ENCODE measurements around the gene ACSM5. TPM values are rescaled to one million over a fixed set of nuclear protein-coding genes. Genes with fewer than 3 reads are reported as not detected.
A peak's percentile ranks its signal among the peaks of the same experiment; 100 is the strongest.

ACSM5 gene, protein sequence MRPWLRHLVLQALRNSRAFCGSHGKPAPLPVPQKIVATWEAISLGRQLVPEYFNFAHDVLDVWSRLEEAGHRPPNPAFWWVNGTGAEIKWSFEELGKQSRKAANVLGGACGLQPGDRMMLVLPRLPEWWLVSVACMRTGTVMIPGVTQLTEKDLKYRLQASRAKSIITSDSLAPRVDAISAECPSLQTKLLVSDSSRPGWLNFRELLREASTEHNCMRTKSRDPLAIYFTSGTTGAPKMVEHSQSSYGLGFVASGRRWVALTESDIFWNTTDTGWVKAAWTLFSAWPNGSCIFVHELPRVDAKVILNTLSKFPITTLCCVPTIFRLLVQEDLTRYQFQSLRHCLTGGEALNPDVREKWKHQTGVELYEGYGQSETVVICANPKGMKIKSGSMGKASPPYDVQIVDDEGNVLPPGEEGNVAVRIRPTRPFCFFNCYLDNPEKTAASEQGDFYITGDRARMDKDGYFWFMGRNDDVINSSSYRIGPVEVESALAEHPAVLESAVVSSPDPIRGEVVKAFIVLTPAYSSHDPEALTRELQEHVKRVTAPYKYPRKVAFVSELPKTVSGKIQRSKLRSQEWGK
- total RNA-seq (2014; rRNA removed; shearing (Covaris generic)) = not detected in 2 replicates

- DNase-seq (ENCODE audit: low read depth) = peak; percentile 28
These were observed at the start of gene ACSM5 for GRCh38 chr16:20409398-20410120. Gene ACSM5 (plus strand): TSS chr16:20409534. CDS start chr16:20411485, 1,951 bp downstream.

- DNase-seq (ENCODE audit: low read depth) = no peak
These were observed 49.3 kb upstream of the ACSM5 start for GRCh38 chr16:20359997-20360396.

- no peak for DNase-seq (ENCODE audit: low read depth)
These were observed 46.1 kb upstream of the ACSM5 start for GRCh38 chr16:20363191-20363590.

- DNase-seq (ENCODE audit: low read depth) = no peak
These were observed 45.3 kb upstream of the ACSM5 start for GRCh38 chr16:20364051-20364450.

DNA sequence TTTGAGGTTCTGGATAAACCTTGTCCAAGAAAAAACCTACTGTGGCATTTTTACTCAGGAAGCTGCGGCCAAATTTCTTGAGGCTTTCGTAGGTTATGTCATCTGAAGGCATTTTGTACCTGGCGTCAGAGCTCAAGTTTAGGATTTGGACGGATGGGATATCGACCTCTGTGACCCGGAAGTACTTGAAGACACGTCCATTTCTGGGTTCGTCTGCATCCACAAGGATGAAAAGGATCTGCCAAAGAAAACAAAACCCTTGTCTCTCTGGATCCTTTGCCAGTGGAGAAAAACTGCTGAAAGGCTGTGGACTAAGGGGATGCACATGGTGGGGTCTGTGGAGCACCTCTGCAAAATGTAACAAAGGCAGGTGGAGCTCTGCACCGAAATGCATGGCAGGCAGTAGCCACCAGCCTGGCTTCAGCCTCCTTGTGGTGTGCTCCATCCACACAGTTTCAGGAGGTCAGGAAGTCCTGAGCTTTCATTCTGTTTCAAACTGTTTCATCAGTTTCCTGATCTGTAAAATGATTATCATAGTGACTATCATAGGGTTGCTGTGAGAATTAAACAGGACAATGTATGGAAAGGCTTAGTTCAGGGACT lies 39.8 kb upstream of the ACSM5 start:
- no peak for DNase-seq (ENCODE audit: low read depth)

- no peak for DNase-seq (ENCODE audit: low read depth)
These were observed 36.6 kb upstream of the ACSM5 start for GRCh38 chr16:20372701-20373100.

DNA sequence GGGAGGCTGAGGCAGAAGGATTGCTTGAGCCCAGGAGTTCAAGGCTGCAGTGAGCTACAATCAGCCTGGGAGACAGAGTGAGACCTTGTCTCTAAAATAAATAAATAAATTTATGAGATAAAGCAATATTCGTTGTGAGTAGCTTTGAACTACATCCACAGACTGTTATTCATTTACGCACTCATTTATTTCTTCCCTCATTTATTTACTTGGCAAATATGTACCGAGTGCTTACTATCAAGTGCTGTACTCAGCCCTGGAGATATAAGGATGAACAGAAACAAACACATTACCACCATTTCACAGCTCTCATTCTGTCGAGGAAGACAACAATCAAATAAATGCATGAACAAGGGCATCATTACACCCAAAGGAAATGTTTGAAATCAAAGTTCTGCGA lies 32.2 kb upstream of the ACSM5 start:
- DNase-seq (ENCODE audit: low read depth) = no peak

DNA sequence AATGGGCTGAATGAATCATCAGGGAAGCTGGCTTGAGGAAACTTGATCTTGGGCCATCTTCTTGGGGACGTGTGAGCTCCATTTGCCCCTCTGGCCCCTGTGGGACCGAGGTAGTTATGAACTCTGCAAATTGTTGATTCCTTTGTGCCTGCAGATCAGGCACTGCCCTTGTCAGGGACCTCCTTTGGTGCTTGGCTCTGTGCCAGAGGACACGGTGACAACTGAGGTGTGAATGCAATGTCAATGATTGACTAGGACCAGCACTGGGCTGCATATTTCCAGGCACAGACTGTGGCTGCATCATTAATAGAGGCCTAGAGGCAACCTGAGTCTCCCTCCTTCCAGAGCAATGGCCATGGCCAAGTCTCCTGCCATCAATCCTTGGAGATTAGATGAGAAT lies 28.6 kb upstream of the ACSM5 start:
- DNase-seq (ENCODE audit: low read depth) = no peak

GRCh38 chr16:20382202-20382948 lies 27.0 kb upstream of the ACSM5 start:
- DNase-seq (ENCODE audit: low read depth) = no peak

GRCh38 chr16:20383106-20384029 lies 26.0 kb upstream of the ACSM5 start:
- peak; percentile 47 for DNase-seq (ENCODE audit: low read depth)

- DNase-seq (ENCODE audit: low read depth) = peak; percentile 23
These were observed 23.2 kb upstream of the ACSM5 start for GRCh38 chr16:20385844-20386832.

DNA sequence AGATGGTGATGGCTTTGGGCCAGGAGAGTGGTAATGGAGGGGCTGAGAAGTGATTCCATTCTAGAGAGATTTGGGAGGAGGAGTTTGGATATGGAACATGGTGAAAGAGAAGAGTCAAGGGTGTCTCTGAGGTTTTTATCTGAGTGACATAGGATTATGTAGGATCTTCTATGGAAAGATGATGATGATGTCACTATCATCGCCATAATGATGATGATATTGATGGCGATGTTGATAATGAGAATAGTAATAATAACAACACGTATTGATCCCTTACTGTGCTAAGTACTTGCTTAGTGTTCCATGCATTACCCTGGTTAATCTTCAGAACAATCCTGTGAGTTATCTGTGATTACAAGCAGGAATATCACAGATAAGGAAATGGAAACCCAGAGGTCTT lies 21.4 kb upstream of the ACSM5 start:
- DNase-seq (ENCODE audit: low read depth) = no peak

DNA sequence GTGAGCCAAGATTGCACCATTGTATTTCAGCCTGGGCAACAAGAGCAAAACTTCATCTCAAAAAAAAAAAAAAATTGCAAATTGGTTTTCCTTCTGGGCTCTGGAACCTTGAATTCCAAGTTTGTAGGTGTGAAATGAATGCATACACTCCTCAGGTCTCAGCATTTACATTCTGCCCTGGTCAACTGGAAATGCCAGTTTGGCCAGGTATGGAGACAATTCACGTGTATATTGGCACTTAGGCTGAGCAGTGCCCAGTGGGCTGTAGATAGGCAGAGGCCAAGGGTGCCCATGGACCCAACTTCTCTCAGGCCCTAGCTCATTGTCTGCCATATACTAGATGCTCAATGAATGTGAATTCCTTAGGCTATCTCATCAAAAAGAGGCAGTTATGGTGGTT lies 20.5 kb upstream of the ACSM5 start:
- no peak for DNase-seq (ENCODE audit: low read depth)

DNA sequence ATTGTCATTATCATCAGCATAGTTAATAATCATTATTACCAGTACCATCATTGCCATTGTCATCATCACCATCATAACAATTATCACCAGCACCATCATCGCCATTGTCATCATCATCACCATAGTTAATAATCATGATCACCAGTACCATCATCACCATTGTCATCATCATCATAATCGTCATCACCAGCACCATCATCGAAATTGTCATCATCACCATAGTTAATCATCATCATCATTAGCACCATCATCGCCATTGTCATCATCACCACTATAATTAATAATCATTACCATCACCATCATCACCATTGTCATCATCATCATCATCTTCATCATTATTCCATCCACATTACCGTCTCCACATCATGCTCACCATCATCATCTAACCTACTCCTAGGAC lies 18.3 kb upstream of the ACSM5 start:
- no peak for DNase-seq (ENCODE audit: low read depth)

GRCh38 chr16:20393801-20394577 lies 15.3 kb upstream of the ACSM5 start:
- no peak for DNase-seq (ENCODE audit: low read depth)

GRCh38 chr16:20395946-20396345 lies 13.4 kb upstream of the ACSM5 start:
- DNase-seq (ENCODE audit: low read depth) = no peak

- DNase-seq (ENCODE audit: low read depth) = no peak
These were observed 12.4 kb upstream of the ACSM5 start for GRCh38 chr16:20396846-20397467.

DNA sequence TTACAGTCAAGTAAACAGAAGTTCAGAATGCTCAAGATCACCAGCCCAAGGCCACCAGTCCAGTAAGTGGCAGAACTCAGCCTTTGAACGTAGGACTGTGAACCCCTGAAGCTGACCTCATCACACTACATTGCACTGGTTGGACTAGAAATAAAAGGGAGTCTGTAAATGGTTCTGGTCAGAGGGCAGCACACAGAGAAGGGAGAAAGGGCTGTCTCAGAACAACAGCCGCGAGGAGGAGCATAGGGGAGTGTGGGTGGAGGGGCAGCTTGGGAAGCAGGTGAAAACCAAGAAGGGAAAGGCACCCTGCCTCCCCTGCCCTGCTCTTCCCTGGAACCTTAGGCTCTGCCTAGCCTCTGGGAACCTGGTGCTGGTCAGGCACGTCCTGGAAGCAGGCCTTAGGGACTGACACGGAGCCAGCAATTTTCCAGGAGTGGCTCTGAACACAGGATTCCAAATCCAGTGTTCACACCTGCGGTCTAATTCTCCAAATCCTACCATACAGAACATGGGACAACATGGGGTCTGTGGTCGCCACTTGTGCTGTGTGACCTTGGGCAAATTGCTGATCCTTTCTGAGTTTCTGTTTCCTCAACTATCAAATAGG lies 11.8 kb upstream of the ACSM5 start:
- no peak for DNase-seq (ENCODE audit: low read depth)

All from RPMI7951 (cell line).